Gastroesophageal sphincter (tissue), 3 donors: ENCODE measurements around the gene ALDH1A1.

Experiments used
- EP300 ChIP-seq: sonication (generic); formaldehyde crosslinking; IDR thresholded peaks from one replicate; pipeline ENCODE4 v1.6.1; 2017; ENCODE audit warnings: antibody characterized with exemption, mild to moderate bottlenecking
- POLR2AphosphoS5 ChIP-seq: sonication (generic); formaldehyde crosslinking; IDR thresholded peaks from one replicate; pipeline ENCODE4 v1.6.1; 2017; ENCODE audit warnings: antibody characterized with exemption
- TF ChIP-seq, protein P1 (sequence below), 4 experiments: fragments of 200-600 bp in 2 of 4; fragments of 450-650 bp in 2 of 4; sonication (generic) in 1 of 4; IDR thresholded peaks; one replicate each; pipeline ENCODE4 v1.5.1; 2017 to 2019; ENCODE audit warnings: antibody characterized with exemption in 4 of 4, mild to moderate bottlenecking in 2 of 4, moderate library complexity in 2 of 4

DNA sequence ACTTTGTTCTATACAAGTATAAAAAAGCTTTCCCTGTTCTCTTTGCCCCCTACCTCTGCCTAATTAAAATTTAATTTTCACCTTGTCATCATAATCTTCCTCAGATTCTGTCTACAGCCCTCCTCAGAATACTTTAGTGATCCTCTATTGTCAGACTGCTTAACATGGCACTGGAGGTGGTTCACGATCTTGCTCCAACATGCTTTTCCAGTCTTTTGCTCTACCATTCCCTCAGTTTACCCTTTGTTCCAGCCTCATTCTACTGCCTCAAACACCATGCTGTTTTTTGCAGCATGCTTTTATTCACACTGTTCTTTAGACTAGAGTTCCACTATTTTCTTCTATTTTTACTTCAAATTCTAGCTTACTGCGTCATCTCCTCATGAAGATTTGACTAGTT lies 10.4 kb downstream of the ALDH1A1 start:
- TF ChIP-seq POLR2AphosphoS5 (no peak), EP300 (no peak)
- TF ChIP-seq, protein P1, sequence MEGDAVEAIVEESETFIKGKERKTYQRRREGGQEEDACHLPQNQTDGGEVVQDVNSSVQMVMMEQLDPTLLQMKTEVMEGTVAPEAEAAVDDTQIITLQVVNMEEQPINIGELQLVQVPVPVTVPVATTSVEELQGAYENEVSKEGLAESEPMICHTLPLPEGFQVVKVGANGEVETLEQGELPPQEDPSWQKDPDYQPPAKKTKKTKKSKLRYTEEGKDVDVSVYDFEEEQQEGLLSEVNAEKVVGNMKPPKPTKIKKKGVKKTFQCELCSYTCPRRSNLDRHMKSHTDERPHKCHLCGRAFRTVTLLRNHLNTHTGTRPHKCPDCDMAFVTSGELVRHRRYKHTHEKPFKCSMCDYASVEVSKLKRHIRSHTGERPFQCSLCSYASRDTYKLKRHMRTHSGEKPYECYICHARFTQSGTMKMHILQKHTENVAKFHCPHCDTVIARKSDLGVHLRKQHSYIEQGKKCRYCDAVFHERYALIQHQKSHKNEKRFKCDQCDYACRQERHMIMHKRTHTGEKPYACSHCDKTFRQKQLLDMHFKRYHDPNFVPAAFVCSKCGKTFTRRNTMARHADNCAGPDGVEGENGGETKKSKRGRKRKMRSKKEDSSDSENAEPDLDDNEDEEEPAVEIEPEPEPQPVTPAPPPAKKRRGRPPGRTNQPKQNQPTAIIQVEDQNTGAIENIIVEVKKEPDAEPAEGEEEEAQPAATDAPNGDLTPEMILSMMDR (IDR thresholded peaks at IDR 0.05) = no peak
